GM18526 (cell line): Measurements from ENCODE around the gene KIF26B.

ENCODE experiments used
- POLR2A ChIP-seq: IDR thresholded peaks from 3 replicates; pipeline ENCODE4 v1.6.1; 2011; ENCODE audit not compliant: insufficient read length; ENCODE audit errors: extremely low read depth

Gene KIF26B

GRCh38 chr1:245260110-245260882 is 105.5 kb downstream of the KIF26B start:
- no peak for TF ChIP-seq POLR2A

- TF ChIP-seq POLR2A: no peak
These were observed 106.1 kb downstream of the KIF26B start for GRCh38 chr1:245260883-245261282.

GRCh38 chr1:245261786-245262185 is 107.0 kb downstream of the KIF26B start:
- TF ChIP-seq POLR2A: no peak

GRCh38 chr1:245263529-245264095 is 108.8 kb downstream of the KIF26B start:
- TF ChIP-seq POLR2A: no peak

DNA sequence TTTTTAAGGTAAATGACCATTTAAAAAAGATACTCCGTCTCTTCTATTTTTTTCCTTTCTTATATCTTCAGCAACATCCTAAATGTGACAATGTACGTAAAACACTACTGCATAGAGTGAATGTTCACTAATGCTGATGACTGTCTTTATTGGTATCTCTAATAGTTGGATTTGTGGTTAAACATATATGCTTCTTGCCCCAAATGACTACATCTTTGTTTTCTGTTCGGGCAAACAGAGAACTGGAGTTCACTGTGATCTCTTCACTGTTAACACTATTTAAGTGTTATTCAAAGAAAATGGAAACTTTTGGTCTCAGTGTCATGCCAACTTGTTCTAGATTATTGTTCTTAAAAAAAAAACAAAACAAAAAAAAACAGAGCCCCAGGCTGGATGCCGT is 109.4 kb downstream of the KIF26B start:
- TF ChIP-seq POLR2A: no peak

GRCh38 chr1:245266105-245266504 is 111.3 kb downstream of the KIF26B start:
- no peak for TF ChIP-seq POLR2A

DNA sequence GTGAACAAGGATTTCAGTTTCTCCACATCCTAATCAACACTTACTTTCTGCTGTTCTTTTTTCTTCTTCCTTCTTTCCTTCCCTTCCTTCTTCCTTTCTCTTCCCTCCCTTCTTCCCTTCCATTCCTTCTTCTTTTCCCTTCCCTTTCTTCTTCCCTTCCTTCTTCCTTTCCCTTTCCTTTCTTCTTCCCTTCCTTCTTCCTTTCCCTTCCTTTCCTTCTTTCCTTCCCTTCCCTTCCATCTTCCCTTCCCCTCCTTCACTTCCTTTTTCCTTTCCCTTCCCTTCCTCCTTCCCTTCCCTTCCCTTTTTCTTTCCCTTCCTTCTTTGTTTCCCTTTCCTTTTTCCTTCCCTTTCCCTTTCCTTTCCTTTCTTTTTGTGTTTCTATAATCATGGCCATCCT is 115.3 kb downstream of the KIF26B start:
- no peak for TF ChIP-seq POLR2A

DNA sequence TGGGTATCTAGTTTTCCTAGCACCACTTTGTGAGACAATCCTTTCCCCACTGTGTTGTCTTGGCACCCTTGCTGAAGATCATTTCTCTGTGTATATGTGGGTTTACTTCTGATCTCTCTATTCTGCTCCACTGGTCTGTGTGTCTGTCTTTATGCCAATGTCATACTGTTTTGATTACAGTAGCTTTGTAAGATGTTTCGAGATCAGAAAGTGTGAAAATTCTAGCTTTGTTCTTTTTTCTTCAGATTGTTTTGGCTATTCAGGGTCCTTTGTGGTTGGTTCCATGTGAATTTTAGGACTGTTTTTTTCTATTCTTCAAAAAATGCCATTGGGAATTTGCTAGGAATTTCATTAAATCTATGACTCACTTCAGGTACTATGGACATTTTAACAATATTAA is 116.2 kb downstream of the KIF26B start:
- no peak for TF ChIP-seq POLR2A

DNA sequence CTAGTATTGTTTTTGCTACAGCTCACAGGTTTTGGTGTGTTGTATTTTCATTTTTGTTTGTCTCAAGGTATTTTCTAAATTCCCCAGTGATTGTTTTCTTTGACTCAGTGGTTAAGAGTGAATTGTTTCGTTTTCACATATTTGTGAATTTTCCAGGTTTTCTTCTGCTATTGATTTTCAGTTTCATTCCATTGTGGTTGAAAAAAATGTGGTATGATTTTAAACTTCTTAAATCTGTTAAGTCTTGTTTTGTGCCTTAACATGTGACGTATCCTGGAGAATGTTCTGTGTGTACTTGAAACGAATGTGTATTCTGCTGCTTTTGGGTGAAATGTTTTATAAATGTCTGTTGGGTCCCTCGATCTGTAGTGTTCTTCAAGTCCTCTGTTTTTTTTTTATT is 117.9 kb downstream of the KIF26B start:
- no peak for TF ChIP-seq POLR2A

GRCh38 chr1:245276445-245276844 is 121.7 kb downstream of the KIF26B start:
- no peak for TF ChIP-seq POLR2A

DNA sequence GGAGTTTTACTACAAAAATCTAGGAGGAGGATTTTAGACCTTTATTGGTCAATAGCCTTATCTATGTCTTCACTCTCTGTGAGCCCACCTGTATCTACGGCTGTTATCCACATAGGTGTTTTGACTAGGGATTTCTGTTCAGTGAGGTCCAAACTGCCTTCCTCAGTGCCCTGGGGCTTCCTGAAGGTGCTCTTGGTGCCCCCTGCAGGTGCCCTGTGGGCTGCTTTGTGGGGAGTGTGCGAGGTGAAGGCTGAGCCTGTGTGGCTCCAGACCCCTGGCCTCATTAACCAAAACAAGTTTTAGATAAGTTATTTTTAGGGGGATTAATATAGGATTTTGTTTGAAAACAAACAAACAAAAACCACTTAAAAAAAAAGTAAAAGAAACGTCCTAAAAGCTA is 122.5 kb downstream of the KIF26B start:
- no peak for TF ChIP-seq POLR2A

DNA sequence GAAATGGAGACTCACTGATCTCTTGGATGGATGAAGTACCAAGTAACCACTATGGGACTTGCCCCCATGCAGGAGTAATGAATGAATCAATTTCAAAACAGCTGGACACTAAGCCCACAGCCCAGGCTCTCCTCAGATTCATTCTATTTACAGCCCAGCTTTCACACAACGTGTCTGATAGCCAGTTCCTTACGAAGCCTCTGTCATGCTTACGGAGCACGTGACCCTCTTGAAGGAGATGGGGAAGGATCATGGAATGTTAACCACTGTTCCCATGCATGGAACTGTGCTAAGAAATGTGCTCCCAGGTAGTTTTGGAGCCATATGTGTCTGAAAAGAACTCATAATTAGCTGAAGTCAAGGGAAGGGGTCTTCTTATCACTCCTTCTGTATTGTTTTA is 124.1 kb downstream of the KIF26B start:
- TF ChIP-seq POLR2A: no peak

DNA sequence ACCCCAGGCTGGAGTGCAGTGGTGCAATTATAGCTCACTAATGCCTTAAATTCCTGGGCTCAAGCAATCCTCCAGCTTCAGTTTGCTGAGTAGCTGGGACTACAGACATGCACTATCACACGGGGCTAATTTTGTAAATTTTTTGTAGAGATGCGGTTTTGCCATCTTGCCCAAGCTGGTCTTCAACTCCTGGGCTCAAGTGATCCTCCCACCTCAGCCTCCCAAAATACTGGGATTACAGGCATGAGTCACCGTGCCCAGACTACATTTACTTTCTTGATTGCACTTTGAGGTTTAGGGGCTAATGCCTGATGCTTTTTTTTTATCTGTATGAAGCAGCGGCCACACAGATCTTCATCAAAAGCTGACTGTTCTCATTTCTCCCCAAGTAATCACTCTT is 124.6 kb downstream of the KIF26B start:
- TF ChIP-seq POLR2A: no peak

DNA sequence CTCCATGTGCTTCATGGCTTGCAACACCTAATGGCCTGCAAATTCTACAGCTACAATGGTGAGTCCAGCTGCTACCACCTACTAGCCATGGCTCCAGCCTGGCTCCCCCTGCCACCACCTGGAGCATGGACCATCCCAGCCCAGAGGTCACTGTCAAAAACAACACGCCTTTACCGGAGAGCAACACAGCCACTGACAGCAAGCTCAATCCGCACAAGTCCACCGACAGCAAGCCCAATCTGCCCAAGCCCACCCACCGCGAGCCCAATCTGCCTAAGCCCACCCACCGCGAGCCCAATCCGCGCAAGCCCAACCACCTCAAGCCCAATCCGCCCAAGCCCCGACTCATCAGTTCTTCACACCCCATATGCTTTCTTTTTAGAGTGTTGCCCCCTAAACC is 128.2 kb downstream of the KIF26B start:
- no peak for TF ChIP-seq POLR2A

DNA sequence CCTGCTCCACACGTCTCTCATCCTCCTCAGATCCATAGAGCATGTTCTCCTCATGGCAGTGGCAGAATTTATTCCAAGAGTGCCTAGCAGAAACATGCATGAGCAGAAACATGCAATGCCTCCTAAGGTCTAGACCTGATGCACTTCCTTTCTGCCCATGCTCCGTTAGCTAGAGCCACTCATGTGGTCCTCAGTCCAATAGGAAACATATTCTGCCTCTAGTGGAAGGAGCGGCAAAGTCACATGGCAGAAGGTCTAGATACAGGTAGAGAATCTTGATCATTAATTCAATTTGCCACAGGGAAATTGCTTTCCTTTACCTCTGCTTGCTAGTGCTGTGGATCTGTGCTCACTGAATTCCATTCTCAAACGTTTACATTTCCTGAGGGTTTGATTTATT is 130.4 kb downstream of the KIF26B start:
- TF ChIP-seq POLR2A: no peak

DNA sequence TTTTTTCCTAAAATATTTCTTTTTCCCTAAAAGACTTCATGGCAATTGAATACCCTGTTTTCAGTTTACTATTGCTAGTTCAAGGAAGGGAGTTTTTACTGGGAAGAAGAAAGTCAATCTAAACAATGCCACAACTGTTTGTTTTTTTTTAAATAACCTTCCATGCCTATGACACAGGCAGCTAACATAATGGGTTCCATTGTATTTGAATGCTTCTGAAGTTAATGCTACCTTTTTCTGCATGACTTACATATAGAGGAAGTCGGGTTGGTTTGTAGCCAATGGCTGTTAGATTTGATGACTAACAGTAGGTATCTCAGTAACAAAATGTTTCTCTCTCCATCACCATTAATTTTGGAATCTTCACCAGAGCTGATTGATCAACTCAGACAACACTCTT is 134.0 kb downstream of the KIF26B start:
- TF ChIP-seq POLR2A: no peak

GRCh38 chr1:245290836-245291235 is 136.1 kb downstream of the KIF26B start:
- no peak for TF ChIP-seq POLR2A
